ENCODE measurements around the gene LY9. TPM values are rescaled to one million over a fixed set of nuclear protein-coding genes. Genes with fewer than 3 reads are reported as not detected.

LY9 gene
- total RNA-seq, 1 donor from 2014 or later = 0.11 TPM

GRCh38 chr1:160837558-160838205, 41.7 kb downstream of the LY9 start:
- H3K4me1 ChIP-seq = no peaks in the 10 kb centered on the region
- H3K27ac ChIP-seq = no peak overlapping the region
- H3K4me3 ChIP-seq = no peak overlapping the region
- no peaks in the 10 kb centered on the region for H3K36me3 ChIP-seq
- DNase-seq (ENCODE audit: low spot score in 2 of 2) = peak in 1 of 2 donors; percentile 67
- H3K27me3 ChIP-seq = no peaks in the 10 kb centered on the region
- no peak for TF ChIP-seq CTCF (IDR thresholded peaks at IDR 0.05)
- intact Hi-C loops (cut with DNase I) = loop anchor here (5.0 to 10.0 kb wide), 2 partner anchors 115 to 257 kb away; partner anchors contain the start of genes ITLN2 and KLHDC9
- H3K9me3 ChIP-seq = no peaks in the 10 kb centered on the region

DNA sequence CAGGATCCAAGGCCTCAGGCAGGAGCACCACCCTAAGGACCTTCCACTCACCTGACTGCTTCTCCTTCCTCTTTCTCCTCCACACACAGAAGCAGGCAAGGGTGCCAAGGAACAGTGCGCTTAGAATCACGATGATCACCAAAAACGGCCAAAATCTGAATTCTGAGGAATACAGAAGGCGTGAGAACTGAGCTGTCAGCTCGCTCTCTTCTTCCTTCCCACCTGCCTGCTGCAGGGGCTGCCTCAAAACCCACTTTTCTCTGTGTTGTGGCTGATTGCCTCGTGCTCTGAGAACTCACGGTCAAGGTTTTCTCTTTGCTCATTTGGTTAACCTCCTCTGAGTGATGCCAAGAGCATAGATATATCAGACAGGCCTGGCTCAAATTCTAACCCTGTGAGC, 42.9 kb downstream of the LY9 start:
- no peak for TF ChIP-seq CTCF (IDR thresholded peaks at IDR 0.05)
- Histone ChIP-seq H3K4me3 (no peak overlapping the region), H3K27me3 (no peaks in the 10 kb centered on the region), H3K4me1 (no peaks in the 10 kb centered on the region), H3K36me3 (no peaks in the 10 kb centered on the region), H3K9me3 (no peaks in the 10 kb centered on the region), H3K27ac (no peak overlapping the region)
- DNase-seq (ENCODE audit: low spot score in 2 of 2) = no peak
- intact Hi-C loops (cut with DNase I) = loop anchor here (5.0 to 10.0 kb wide), 2 partner anchors 113 to 256 kb away; partner anchors contain the start of genes ITLN2 and KLHDC9

- H3K36me3 ChIP-seq = no peaks in the 10 kb centered on the region
- no peak for DNase-seq (ENCODE audit: low spot score in 2 of 2)
- no peak overlapping the region for H3K4me3 ChIP-seq
- H3K9me3 ChIP-seq = no peaks in the 10 kb centered on the region
- no peaks in the 10 kb centered on the region for H3K4me1 ChIP-seq
- no peak for TF ChIP-seq CTCF (IDR thresholded peaks at IDR 0.05)
- no peaks in the 10 kb centered on the region for H3K27me3 ChIP-seq
- intact Hi-C loops (cut with DNase I) = loop anchor here (5.0 to 10.0 kb wide), 2 partner anchors 113 to 255 kb away; partner anchors contain the start of genes ITLN2 and KLHDC9
- no peak overlapping the region for H3K27ac ChIP-seq
Observed at GRCh38 chr1:160839746-160840145, 43.8 kb downstream of the LY9 start.

DNA sequence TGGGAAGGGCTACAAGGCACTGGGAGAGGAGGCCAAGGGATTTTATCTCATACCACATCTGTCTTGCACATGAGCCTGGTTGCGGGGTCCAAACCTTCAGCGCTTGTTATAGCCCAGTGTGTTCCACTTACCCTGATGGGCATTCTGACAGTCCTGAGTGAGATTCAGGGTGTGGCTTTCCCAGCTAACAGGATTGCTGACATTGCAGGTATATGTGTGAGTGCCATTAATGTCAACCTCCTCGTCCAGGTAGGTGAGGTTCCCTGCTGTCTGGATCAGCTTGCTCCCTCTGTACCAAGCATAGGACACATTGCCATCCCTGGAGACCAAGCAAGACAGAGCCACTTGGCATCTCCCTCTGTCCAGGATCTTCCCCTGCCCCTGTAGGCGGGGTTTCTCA, 45.1 kb downstream of the LY9 start:
- Histone ChIP-seq H3K27me3 (no peaks in the 10 kb centered on the region), H3K27ac (no peak overlapping the region), H3K9me3 (no peaks in the 10 kb centered on the region), H3K4me3 (no peak overlapping the region), H3K36me3 (no peaks in the 10 kb centered on the region), H3K4me1 (no peaks in the 10 kb centered on the region)
- TF ChIP-seq CTCF (IDR thresholded peaks at IDR 0.05) = no peak
- intact Hi-C loops (cut with DNase I) = no loop called here
- DNase-seq (ENCODE audit: low spot score in 2 of 2) = no peak

- H3K4me3 ChIP-seq = no peak overlapping the region
- intact Hi-C loops (cut with DNase I) = no loop called here
- no peak overlapping the region for H3K27ac ChIP-seq
- H3K27me3 ChIP-seq = no peaks in the 10 kb centered on the region
- H3K36me3 ChIP-seq = no peaks in the 10 kb centered on the region
- no peak for DNase-seq (ENCODE audit: low spot score in 2 of 2)
- TF ChIP-seq CTCF (IDR thresholded peaks at IDR 0.05) = no peak
- H3K9me3 ChIP-seq = no peaks in the 10 kb centered on the region
- H3K4me1 ChIP-seq = no peaks in the 10 kb centered on the region
Observed at GRCh38 chr1:160844447-160845232, 48.7 kb downstream of the LY9 start.
